ENCODE data around the gene TMEM123.

TMEM123 gene

GRCh38 chr11:102416976-102417375, 35.6 kb downstream of the TMEM123 start:
- TF ChIP-seq FOXP2 (optimal IDR thresholded peaks at IDR 0.05; ENCODE audit: borderline replicate concordance, extremely low read depth, extremely low read length, insufficient read depth) (no peak), TAF1 (IDR thresholded peaks at IDR 0.05; ENCODE audit: borderline replicate concordance, insufficient read depth, low read length) (no peak), REST (IDR thresholded peaks at IDR 0.05; ENCODE audit: insufficient read depth in 1 of 2, low read depth in 2 of 2, low read length in 2 of 2) (no peak), SIN3A (IDR thresholded peaks at IDR 0.05; ENCODE audit: borderline replicate concordance, insufficient read depth, low read length) (no peak), POLR2AphosphoS5 (IDR thresholded peaks at IDR 0.05; ENCODE audit: low read depth, low read length) (no peak)

DNA sequence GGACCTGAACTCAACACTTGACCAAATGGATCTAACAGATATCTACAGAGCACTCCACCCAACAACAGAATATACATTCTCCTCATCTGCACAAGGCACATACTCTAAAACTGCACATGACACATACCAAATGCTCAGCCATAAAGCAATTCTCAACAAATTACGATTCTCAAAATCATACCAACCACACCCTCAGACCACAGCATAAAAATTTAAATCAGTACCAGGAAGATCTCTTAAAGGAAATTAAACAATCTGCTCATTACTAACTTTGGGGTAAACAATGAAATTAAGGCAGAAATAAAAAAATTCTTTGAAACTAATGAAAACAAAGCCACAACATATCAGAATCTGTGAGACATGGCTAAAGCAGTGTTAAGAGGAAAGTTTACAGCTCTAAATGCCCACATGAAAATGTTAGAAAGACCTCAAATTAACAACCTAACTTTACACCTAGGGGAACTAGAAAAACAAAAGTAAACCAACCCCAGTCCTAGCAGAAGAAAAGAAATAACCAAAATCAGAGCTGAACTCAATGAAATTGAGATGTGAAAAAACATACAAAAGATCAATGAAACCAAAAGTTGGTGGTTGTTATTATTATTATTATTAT, 37.2 kb downstream of the TMEM123 start:
- TF ChIP-seq TAF1 (IDR thresholded peaks at IDR 0.05; ENCODE audit: borderline replicate concordance, insufficient read depth, low read length), result no peak

GRCh38 chr11:102414559-102414958, 38.0 kb downstream of the TMEM123 start:
- TF ChIP-seq POLR2AphosphoS5 (IDR thresholded peaks at IDR 0.05; ENCODE audit: low read depth, low read length) (no peak), REST (IDR thresholded peaks at IDR 0.05; ENCODE audit: insufficient read depth in 1 of 2, low read depth in 2 of 2, low read length in 2 of 2) (no peak), TAF1 (IDR thresholded peaks at IDR 0.05; ENCODE audit: borderline replicate concordance, insufficient read depth, low read length) (no peak), SIN3A (IDR thresholded peaks at IDR 0.05; ENCODE audit: borderline replicate concordance, insufficient read depth, low read length) (no peak), FOXP2 (optimal IDR thresholded peaks at IDR 0.05; ENCODE audit: borderline replicate concordance, extremely low read depth, extremely low read length, insufficient read depth) (no peak)

GRCh38 chr11:102413497-102413896, 39.1 kb downstream of the TMEM123 start:
- TF ChIP-seq REST (IDR thresholded peaks at IDR 0.05; ENCODE audit: insufficient read depth in 1 of 2, low read depth in 2 of 2, low read length in 2 of 2) (no peak), POLR2AphosphoS5 (IDR thresholded peaks at IDR 0.05; ENCODE audit: low read depth, low read length) (no peak), SIN3A (IDR thresholded peaks at IDR 0.05; ENCODE audit: borderline replicate concordance, insufficient read depth, low read length) (no peak), TAF1 (IDR thresholded peaks at IDR 0.05; ENCODE audit: borderline replicate concordance, insufficient read depth, low read length) (no peak), FOXP2 (optimal IDR thresholded peaks at IDR 0.05; ENCODE audit: borderline replicate concordance, extremely low read depth, extremely low read length, insufficient read depth) (no peak)

DNA sequence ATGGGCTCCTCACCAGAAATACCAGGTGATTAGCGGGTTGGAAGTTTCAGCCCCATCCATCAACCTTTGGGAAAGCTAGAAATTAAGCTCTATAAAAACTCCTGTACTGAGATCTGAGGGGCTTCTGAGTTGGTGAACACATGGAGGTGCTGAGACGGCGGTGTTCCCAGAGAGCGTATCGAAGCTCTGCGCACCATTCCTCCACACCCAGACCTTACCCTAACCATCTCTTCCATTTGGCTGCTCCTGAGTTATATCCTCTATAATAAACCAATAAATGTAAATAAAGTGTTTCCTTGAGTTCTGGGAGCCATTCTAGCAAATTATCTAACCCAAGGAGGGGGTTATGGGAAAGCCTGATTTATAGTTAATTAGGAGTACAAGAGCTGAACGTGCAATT, 41.4 kb downstream of the TMEM123 start:
- TF ChIP-seq REST (IDR thresholded peaks at IDR 0.05; ENCODE audit: insufficient read depth in 1 of 2, low read depth in 2 of 2, low read length in 2 of 2) (no peak), POLR2AphosphoS5 (IDR thresholded peaks at IDR 0.05; ENCODE audit: low read depth, low read length) (no peak), TAF1 (IDR thresholded peaks at IDR 0.05; ENCODE audit: borderline replicate concordance, insufficient read depth, low read length) (no peak), SIN3A (IDR thresholded peaks at IDR 0.05; ENCODE audit: borderline replicate concordance, insufficient read depth, low read length) (no peak), FOXP2 (optimal IDR thresholded peaks at IDR 0.05; ENCODE audit: borderline replicate concordance, extremely low read depth, extremely low read length, insufficient read depth) (no peak)
